H1 (cell line): Measurements from ENCODE around the gene TBC1D20. TPM values are rescaled to one million over a fixed set of nuclear protein-coding genes. Genes with fewer than 3 reads are reported as not detected.

ENCODE experiments used
- BCL11A ChIP-seq, 2 experiments: IDR thresholded peaks; one replicate each; pipeline ENCODE4 v1.6.1; 2011; ENCODE audit warnings: low read depth in 2 of 2, low read length in 2 of 2, mild to moderate bottlenecking in 2 of 2
- CEBPB ChIP-seq: IDR thresholded peaks from 2 replicates; pipeline ENCODE4 v1.6.1; 2012; ENCODE audit warnings: low read depth, low read length
- CTBP2 ChIP-seq: IDR thresholded peaks from 2 replicates; pipeline ENCODE4 v1.7.0; 2011; ENCODE audit warnings: borderline replicate concordance, mild to moderate bottlenecking, moderate library complexity, mixed read lengths, low read length; ENCODE audit not compliant: insufficient read depth, insufficient read length
- CTCF ChIP-seq, 3 experiments: IDR thresholded peaks; 1 replicate in 2 of 3; 2 replicates in 1 of 3; pipeline versions ENCODE4 v1.5.1 to v1.6.1; 2011; ENCODE audit warnings: low read length in 3 of 3, mild to moderate bottlenecking in 3 of 3, inconsistent platforms in 2 of 3, low read depth in 1 of 3, moderate library complexity in 1 of 3; ENCODE audit not compliant: insufficient read depth in 1 of 3; ENCODE audit errors: control extremely low read depth in 1 of 3
- GTF2F1 ChIP-seq: IDR thresholded peaks from 2 replicates; pipeline ENCODE4 v1.6.1; 2012; ENCODE audit warnings: low read depth, low read length, improper control_type of control experiment, borderline replicate concordance
- HDAC2 ChIP-seq, 2 experiments: fragments of 300-600 bp in 1 of 2; sonication (generic) in 1 of 2; IDR thresholded peaks; 2 replicates each; pipeline ENCODE4 v1.6.1; 2011 to 2012; ENCODE audit warnings: low read depth in 2 of 2, low read length in 2 of 2, mild to moderate bottlenecking in 2 of 2, moderate library complexity in 2 of 2, borderline replicate concordance in 1 of 2, inconsistent platforms in 1 of 2
- HDAC6 ChIP-seq: IDR thresholded peaks from one replicate; pipeline ENCODE4 v1.7.1; 2012; ENCODE audit warnings: low read depth, mild to moderate bottlenecking, inconsistent platforms, low read length, moderate library complexity
- KDM1A ChIP-seq: fragments of 200-600, 300-600 bp; sonication (generic); IDR thresholded peaks from 2 replicates; pipeline ENCODE4 v1.7.1; 2016; ENCODE audit warnings: mild to moderate bottlenecking, low read length, borderline replicate concordance
- KDM4A ChIP-seq: IDR thresholded peaks from one replicate; pipeline ENCODE4 v1.7.1; 2012; ENCODE audit warnings: low read depth, mild to moderate bottlenecking, moderate library complexity, low read length, inconsistent platforms; ENCODE audit not compliant: severe bottlenecking
- MAFK ChIP-seq: IDR thresholded peaks from 2 replicates; pipeline ENCODE4 v1.6.1; 2012; ENCODE audit warnings: low read depth, mild to moderate bottlenecking, improper control_type of control experiment, low read length
- NRF1 ChIP-seq: IDR thresholded peaks from 2 replicates; pipeline ENCODE4 v1.6.1; 2011; ENCODE audit warnings: mild to moderate bottlenecking, low read depth, low read length, improper control_type of control experiment
- SIRT6 ChIP-seq: IDR thresholded peaks from one replicate; pipeline ENCODE4 v1.7.1; 2012; ENCODE audit warnings: low read length, inconsistent platforms
- SIX5 ChIP-seq: IDR thresholded peaks from 2 replicates; pipeline ENCODE4 v1.6.1; 2011; ENCODE audit warnings: mild to moderate bottlenecking, low read depth, low read length
- TAF7 ChIP-seq: optimal IDR thresholded peaks from 2 replicates; pipeline ENCODE3; 2011; ENCODE audit warnings: low read depth, mild to moderate bottlenecking, inconsistent platforms, low read length, moderate library complexity, borderline replicate concordance
- polyA plus RNA-seq, 7 experiments: library from polyadenylated mRNA; depleted of rRNA in 3 of 7; stranded (reverse) in 5 of 7; unstranded in 2 of 7; fragments of >200 nt in 5 of 7; fragments of 200-250 nt in 2 of 7; gene quantifications; 1 replicate in 5 of 7; 2 replicates in 1 of 7; 4 replicates in 1 of 7; pipeline versions ENCODE4 v1.2.1 to v1.2.3, GENCODE V29; 2011 to 2013; ENCODE audit warnings: missing spikeins in 2 of 7, mixed read lengths in 2 of 7
- total RNA-seq: library from RNA; stranded (reverse); fragmentation: NEBNext Ultra II Directional; extraction: Animal tissue kit (Norgen Biotek cat#: 25700); gene quantifications from 2 replicates; pipeline ENCODE4 v1.2.1, GENCODE V29; 2021

Gene TBC1D20
- total and polyA plus RNA-seq, 2 of the 8 experiments (the other 6 are each of a cell fraction or from before 2014, with no cell fraction given) = 14.5 to 17.1 TPM

- TF ChIP-seq CTCF (IDR thresholded peaks at IDR 0.05; ENCODE audit: control extremely low read depth in 1 of 3, insufficient read depth in 1 of 3, low read depth in 1 of 3, low read length in 3 of 3) (peak in 1 of 3 experiments; percentile 18; a peak in 1 of 4 replicates), SIX5 (0 out of 2 replicates have a peak, but pooled peaks have one; percentile 8), HDAC2 (IDR thresholded peaks at IDR 0.05; ENCODE audit: borderline replicate concordance in 1 of 2, low read depth in 2 of 2, low read length in 2 of 2) (no peak), SIRT6 (no peak), CEBPB (no peak), KDM1A (no peak), BCL11A (IDR thresholded peaks at IDR 0.05; ENCODE audit: low read depth in 2 of 2, low read length in 2 of 2) (no peak), MAFK (no peak), KDM4A (peak; percentile 43), GTF2F1 (no peak), TAF7 (peak; percentile 21), NRF1 (peak; percentile 56), CTBP2 (no peak), HDAC6 (no peak)
Observed at GRCh38 chr20:462199-462991, at the start of gene TBC1D20 (continued).
